ENCODE measurements around the gene GPX2.

- TF ChIP-seq POLR2A (IDR thresholded peaks at IDR 0.05) (no peak), CTCF (IDR thresholded peaks at IDR 0.05) (no peak), POLR2AphosphoS5 (IDR thresholded peaks at IDR 0.05) (no peak)
Observed at GRCh38 chr14:64963611-64964010, 21.1 kb upstream of the GPX2 start.

Data from upper lobe of left lung (tissue), 4 donors.